GM19397 (cell line): ENCODE measurements around the gene OR5C1.
"Not testable (repeated sequence)": the region's sequence is repeated elsewhere in the genome, so short reads cannot be mapped to it uniquely, and the experiment has no call there.

Source experiments
- ATAC-seq: cut with Tn5 transposase; IDR thresholded peaks from one replicate; pipeline ENCODE4 v1.9.1; 2021; ENCODE audit warnings: mild to moderate bottlenecking, moderate library complexity; ENCODE audit not compliant: unreplicated experiment

The OR5C1 gene

DNA sequence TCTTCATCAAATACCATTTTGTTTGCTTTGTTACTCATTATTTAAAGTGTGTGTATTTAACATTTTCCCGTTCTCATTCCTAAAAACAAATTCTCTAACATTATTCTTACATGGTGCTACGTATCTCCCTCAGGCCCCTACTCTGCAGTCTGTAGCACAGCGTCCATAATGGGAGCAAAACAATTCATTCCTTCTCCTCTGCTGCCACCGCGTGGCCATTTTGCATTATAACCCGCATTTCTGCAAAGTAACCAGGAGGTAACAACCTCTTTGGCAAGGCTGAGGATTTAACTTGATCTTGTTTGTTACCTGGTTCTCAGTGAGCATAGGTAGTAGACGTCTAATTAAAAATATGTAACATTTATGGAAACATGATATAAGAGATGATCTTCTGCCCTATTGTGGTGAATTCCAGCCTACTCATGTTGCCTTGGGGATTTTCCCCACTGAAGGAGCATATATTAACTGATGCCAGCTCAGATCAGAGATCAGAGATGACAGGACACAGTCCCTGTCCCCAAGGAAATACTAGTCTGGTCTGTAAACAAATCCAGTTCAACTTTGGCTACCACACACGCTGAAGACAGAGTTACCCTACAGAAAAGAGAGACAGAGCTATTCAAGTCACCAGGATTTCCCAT lies 21.7 kb downstream of the OR5C1 start:
- ATAC-seq = peak; percentile 75

DNA sequence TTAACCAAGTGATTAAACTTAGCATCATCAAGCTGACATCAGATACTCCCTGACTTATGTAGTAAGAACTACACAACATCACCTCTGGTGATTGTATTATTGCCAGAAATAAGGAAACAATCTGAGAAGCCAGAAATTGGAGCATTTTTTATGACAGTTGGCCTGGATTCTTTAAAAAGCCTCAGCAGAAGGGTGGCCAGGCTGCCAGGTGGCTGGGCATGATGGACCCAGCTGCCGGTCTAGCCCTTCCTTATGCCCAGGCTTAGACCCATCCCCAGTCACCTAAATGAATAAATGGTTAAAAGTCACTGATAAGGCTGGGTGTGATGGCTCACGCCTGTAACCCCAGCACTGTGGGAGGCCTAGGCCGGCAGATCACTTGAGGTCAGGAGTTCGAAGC lies 24.0 kb downstream of the OR5C1 start:
- ATAC-seq = no peak

GRCh38 chr9:122814545-122814944 lies 25.8 kb downstream of the OR5C1 start:
- ATAC-seq = no peak

- no peak for ATAC-seq
Measured at GRCh38 chr9:122815544-122815943, 26.8 kb downstream of the OR5C1 start.

GRCh38 chr9:122816163-122816867 lies 27.6 kb downstream of the OR5C1 start:
- ATAC-seq = peak; percentile 68

DNA sequence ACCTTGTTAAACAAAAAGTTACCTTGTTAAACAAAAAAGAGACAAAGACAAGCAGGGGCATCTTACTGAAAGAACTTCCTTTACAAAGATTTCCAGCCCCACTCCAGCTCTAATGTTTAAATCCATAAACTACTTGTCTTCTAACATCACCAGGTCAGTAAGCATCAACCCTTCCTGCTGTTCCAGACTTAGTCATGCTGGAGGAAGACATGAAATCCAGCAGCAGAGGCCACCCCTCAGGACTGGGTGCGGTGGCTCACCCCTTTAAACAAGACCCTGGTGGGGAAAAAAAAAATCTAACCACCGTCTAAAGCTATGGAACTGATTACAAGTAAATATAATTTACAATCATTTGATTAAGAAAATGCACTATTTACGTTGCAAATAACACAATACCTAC lies 30.6 kb downstream of the OR5C1 start:
- no peak for ATAC-seq

DNA sequence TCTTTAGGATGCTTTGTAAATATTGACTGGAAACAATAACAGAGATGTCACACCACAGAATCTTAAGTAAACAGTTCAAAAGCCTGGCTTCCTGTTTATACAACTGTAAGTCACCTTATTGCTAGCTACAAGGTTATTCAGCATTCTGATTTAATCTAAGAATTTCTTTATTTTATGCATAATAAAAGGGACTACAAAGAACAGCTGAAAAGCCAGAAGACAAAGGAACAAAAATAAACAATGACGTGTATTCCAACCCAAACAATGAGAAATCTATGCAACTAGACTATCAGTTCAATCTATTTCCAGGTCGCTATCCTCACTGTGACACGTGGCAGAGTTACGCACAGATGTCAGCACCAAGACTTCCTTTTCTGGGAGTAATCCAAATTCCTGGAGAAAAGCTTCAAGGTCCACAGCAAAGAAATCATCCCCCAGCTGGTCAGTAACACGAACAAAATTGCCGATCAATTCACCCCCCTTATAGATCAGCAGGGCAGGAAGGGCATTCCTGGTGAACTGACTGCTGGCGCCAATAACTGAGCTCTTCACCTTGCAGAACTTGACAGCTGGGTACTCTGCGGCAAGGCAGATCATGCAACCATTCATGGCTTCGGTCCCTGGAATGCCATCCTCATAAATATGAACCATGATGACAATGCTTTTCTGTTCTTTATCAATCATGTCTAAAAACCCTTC lies 31.2 kb downstream of the OR5C1 start:
- no peak for ATAC-seq

- no peak for ATAC-seq
Measured at GRCh38 chr9:122820490-122820845, 31.7 kb downstream of the OR5C1 start.

- ATAC-seq = no peak
Measured at GRCh38 chr9:122821278-122821943, 32.7 kb downstream of the OR5C1 start.

GRCh38 chr9:122822056-122822455 lies 33.3 kb downstream of the OR5C1 start:
- ATAC-seq = no peak

GRCh38 chr9:122822938-122823337 lies 34.2 kb downstream of the OR5C1 start:
- no peak for ATAC-seq

DNA sequence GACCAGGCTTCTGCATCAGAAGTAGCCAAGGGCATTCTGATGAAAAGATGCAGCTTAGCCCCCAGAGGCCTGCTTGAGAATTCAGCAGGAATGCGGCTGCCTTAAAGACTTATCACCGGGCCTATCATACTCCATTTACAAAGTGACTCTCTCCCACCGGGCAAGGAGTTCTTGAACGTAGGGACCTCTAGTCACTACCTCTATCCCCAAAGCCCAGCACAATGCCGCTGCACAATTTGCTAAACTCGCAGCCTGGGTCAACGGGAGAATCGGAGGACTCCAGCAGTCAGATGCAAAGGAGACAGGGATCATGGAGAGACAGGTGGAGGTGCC lies 39.0 kb downstream of the OR5C1 start:
- peak; percentile 14 for ATAC-seq

- not testable (repeated sequence) for ATAC-seq
Measured at GRCh38 chr9:122828965-122829284, 40.2 kb downstream of the OR5C1 start.

DNA sequence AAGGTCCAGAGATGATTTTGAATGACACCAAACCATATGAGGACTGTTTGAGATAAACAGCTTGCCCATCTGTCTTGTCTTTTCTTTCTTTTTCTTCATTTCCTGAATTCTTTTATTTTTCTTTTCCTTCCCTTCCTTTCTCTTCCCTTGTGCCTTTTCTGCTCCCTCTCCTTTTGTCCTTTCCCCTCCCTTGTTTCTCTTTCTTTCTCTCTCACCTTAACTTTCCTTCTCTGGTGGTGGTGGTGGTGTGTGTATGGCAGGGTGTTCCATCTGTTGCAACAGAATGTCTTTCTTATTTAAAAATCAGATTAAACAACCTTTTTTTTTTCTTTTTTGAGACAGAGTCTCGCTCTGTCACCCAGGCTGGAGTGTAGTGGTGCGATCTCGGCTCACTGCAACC lies 43.5 kb downstream of the OR5C1 start:
- no peak for ATAC-seq

GRCh38 chr9:122835313-122835731 lies 46.6 kb downstream of the OR5C1 start:
- no peak for ATAC-seq

- ATAC-seq = no peak
Measured at GRCh38 chr9:122837266-122837850, 48.6 kb downstream of the OR5C1 start.

DNA sequence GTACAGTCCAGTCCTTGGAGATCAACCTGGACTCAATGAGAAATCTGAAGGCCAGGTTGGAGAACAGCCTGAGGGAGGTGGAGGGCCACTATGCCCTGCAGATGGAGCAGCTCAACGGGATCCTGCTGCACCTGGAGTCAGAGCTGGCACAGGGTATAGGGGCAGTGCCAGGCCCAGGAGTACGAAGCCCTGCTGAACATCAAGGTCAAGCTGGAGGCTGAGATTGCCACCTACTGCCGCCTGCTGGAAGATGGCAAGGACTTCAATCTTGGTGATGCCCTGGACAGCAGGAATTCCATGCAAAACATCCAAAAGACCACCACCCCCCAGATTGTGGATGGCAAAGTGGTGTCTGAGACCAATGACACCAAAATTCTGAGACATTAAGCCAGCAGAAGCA lies 49.7 kb downstream of the OR5C1 start:
- not testable (repeated sequence) for ATAC-seq
